ENCODE data around the gene GPR84. TPM values are rescaled to one million over a fixed set of nuclear protein-coding genes. Genes with fewer than 3 reads are reported as not detected.

Gene GPR84
- total and polyA plus RNA-seq, 12 donors = 0.18 to 6.8 (median 1.2) TPM; not detected in 1

DNA sequence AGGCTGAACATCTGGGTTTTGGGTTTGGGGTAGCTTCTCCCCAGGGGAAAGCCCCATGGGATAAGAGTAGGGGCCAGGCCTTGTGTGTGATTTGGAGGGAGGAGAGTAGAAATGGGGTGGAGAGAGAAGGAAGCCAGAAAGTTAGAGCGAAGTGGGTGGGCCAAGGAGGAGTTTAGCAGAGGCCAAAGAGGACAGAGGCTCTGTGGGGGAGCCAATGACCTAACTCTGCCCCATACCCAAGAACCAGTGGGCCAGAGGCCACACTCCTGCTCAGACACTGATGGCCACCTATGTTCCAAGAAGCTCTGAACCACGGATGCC is 10.9 kb upstream of the GPR84 start:
- H3K4me1 ChIP-seq (replicated peaks in 1 of 2) = peaks cover 5 to 28% of the 10 kb centered on the region in 2 donors
- intact Hi-C loops (cut with DNase I) = no loop called here

DNA sequence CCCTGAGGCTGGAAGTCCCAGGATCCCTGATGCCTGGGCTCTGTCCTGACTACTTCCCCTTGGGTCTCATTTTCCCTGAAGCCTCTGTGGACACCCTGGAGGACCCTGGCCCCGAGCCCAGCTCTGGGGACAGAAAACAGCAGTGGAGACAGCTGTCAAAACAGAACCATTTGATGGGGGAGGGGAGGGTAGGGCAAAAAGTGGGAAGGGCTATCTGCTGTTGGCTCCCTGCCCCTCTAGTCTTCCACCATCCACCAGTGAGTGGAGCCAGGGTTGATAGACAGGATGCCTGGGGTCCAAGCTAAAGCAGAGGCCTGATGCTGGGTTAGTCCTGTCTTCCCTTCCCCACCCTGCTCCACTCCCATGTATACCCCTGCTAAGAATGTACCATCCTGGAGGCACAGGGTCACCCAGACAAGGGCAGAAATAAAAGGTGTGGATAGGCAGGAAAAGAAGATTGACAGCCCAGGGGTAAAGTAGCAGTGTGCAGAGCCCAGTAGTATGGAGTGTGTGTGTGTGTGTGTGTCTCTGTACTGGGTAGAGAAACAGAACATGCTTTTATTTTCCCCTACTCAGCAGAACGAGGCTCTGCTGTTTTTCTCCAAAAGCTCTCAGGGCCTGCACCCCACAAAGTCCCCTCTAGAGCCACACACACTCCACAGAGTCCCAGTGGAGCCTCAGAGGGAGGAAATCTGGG is 10.4 kb upstream of the GPR84 start:
- intact Hi-C loops (cut with DNase I) = no loop called here
- peak overlapping the region in 2 of 5 donors; percentile 32 to 38 for H3K27ac ChIP-seq
- H3K4me1 ChIP-seq (replicated peaks in 1 of 2) = peaks cover 5 to 32% of the 10 kb centered on the region in 2 donors
- H3K36me3 ChIP-seq (replicated peaks in 1 of 2) = no peaks in the 10 kb centered on the region
- TF ChIP-seq, protein P1, sequence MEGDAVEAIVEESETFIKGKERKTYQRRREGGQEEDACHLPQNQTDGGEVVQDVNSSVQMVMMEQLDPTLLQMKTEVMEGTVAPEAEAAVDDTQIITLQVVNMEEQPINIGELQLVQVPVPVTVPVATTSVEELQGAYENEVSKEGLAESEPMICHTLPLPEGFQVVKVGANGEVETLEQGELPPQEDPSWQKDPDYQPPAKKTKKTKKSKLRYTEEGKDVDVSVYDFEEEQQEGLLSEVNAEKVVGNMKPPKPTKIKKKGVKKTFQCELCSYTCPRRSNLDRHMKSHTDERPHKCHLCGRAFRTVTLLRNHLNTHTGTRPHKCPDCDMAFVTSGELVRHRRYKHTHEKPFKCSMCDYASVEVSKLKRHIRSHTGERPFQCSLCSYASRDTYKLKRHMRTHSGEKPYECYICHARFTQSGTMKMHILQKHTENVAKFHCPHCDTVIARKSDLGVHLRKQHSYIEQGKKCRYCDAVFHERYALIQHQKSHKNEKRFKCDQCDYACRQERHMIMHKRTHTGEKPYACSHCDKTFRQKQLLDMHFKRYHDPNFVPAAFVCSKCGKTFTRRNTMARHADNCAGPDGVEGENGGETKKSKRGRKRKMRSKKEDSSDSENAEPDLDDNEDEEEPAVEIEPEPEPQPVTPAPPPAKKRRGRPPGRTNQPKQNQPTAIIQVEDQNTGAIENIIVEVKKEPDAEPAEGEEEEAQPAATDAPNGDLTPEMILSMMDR (IDR thresholded peaks at IDR 0.05) = no peak
- no peak for TF ChIP-seq POLR2A (IDR thresholded peaks at IDR 0.05)
- DNase-seq = no peak
- no peaks in the 10 kb centered on the region for H3K27me3 ChIP-seq
- no peaks in the 10 kb centered on the region for H3K9me3 ChIP-seq (replicated peaks in 1 of 3)
- WGBS, 4 donors = 59 to 70% (median 66%) methylated on average over 2 of the region's 2 CpGs
- H3K4me3 ChIP-seq = no peak overlapping the region

More for the DNA sequence above, 10.9 kb upstream of the GPR84 start:
- no peak for DNase-seq
- TF ChIP-seq POLR2A (IDR thresholded peaks at IDR 0.05) = no peak
- TF ChIP-seq, protein P1 (IDR thresholded peaks at IDR 0.05) = no peak
- H3K4me3 ChIP-seq = no peak overlapping the region
- H3K36me3 ChIP-seq (replicated peaks in 1 of 2) = no peaks in the 10 kb centered on the region
- H3K27ac ChIP-seq = peak overlapping the region in 1 of 5 donors; percentile 38
- 54 to 84% (median 78%) methylated on average over 2 of the region's 2 CpGs for WGBS, 4 donors
- no peaks in the 10 kb centered on the region for H3K27me3 ChIP-seq
- H3K9me3 ChIP-seq (replicated peaks in 1 of 3) = no peaks in the 10 kb centered on the region

DNA sequence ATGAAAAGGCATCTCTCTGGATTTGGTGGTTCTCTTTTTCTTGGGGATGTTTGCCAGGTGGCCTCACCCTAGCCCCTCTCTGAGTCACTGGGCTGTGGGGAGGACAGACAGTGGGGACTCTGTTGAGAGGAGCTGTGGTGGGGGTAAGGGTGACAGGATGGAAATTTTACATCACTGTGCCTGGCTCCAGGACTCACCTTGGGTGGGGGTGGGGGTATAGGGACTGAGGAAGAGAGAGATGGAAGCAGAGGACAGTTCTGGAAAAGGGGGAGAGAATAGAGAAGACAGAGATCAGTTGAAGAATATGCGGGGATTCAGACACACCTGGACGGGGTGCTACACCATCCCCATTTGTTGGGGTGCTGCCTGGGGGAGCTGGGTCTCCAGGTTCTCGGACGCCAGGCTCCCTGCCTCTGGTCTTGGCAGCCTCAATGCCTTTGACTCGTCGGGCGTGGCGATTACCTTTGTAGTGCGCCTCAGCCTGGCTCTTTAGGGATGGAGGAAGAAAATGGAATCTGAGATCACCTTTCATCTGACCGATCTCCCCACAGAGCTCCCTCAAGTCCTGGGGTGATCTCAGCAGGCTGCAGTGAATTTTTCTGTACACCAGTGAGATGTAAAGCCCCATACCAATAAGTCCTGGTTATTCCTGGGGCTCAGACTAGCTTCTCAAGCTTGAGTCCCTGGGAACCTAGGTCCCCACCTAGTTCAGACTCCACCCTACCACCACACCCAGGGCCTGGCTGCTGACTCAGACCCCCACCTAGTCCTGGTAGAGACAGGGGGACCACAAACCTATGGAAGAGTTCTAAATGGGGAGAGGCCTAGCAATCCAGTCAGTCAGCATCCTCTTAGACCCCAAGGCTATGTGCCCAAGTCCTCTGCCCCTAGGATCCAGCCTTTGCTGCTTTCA is 9.6 kb upstream of the GPR84 start:
- H3K36me3 ChIP-seq (replicated peaks in 1 of 2) = no peaks in the 10 kb centered on the region
- no peak overlapping the region for H3K4me3 ChIP-seq
- no peaks in the 10 kb centered on the region for H3K9me3 ChIP-seq (replicated peaks in 1 of 3)
- H3K4me1 ChIP-seq (replicated peaks in 1 of 2) = peaks cover 2 to 36% of the 10 kb centered on the region in 2 donors
- intact Hi-C loops (cut with DNase I) = no loop called here
- H3K27ac ChIP-seq = peak overlapping the region in 1 of 5 donors; percentile 32
- 91 to 96% (median 93%) methylated on average over 9 to 10 of the region's 10 CpGs for WGBS, 4 donors
- no peaks in the 10 kb centered on the region for H3K27me3 ChIP-seq
- DNase-seq = no peak
- TF ChIP-seq POLR2A (IDR thresholded peaks at IDR 0.05) = no peak
- TF ChIP-seq, protein P1 (IDR thresholded peaks at IDR 0.05) = no peak

DNA sequence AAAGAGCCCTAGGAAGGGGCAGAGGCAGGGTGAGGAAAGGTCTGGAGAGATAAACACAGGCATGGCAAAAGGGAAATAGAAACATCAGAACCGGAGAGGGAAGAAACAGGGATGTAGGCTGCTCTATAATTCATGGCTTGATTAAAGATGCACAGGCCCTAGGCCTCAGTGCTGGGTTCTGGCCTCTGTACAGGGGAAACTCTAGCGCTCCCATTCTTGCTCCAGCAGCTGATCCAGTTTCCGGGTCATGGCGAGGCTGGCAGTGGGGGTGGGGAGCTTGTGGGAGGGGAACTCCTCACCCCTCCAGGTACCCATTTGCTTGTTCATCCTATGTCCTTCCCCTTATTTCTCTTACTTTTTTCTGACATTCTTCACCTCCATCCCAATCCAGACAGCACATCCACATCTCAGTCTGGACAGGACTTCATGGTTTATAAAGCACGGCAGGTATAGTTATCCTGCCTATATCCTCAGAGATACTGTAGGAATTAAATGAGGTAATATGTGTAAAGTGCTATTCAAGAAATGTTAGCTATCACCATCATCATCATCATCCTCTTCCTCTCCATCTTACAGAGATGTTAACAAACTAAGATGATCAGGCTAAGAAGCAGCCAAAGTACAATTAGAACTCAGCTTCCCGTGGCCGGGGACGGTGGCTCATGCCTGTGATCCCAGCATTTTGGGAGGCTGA is 8.0 kb upstream of the GPR84 start:
- 64 to 69% (median 67%) methylated on average over 8 of the region's 8 CpGs for WGBS, 4 donors
- DNase-seq = no peak
- Histone ChIP-seq H3K27ac (no peak overlapping the region), H3K9me3 (replicated peaks in 1 of 3) (no peaks in the 10 kb centered on the region), H3K27me3 (no peaks in the 10 kb centered on the region), H3K36me3 (replicated peaks in 1 of 2) (no peaks in the 10 kb centered on the region), H3K4me3 (no peak overlapping the region), H3K4me1 (replicated peaks in 1 of 2) (peaks cover 3 to 37% of the 10 kb centered on the region in 2 donors)
- no peak for TF ChIP-seq POLR2A (IDR thresholded peaks at IDR 0.05)
- TF ChIP-seq, protein P1 (IDR thresholded peaks at IDR 0.05) = no peak
- intact Hi-C loops (cut with DNase I) = no loop called here

Data from adrenal gland (tissue), 12 donors.